ENCODE results near the gene BEND4. TPM values are rescaled to one million over a fixed set of nuclear protein-coding genes. Genes with fewer than 3 reads are reported as not detected.

The BEND4 gene
- total RNA-seq, 2 experiments from 2014 or later = 0.06 to 0.11 TPM

DNA sequence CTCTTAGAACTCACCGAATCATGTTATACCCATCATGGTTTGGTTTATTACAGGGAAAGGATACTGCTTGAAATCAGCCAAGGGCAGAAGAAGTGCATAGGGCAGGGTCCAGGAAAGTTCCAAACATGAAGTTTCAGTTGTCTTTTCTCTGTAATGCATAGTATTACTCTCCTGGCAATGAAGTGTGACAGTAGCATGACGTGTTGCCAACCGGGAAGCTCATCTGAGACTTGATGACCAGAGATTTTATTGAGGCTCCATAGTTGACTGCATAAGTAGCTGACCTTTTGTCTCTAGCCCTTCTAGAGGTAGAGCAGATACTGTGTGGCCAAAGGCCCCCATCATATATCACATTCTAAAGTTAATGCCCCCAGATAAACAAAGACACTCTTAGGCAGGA lies 72.1 kb downstream of the BEND4 start:
- no peaks in the 10 kb centered on the region for H3K27me3 Mint-ChIP-seq
- DNase-seq = no peak
- Histone ChIP-seq H3K9me3 (ENCODE audit: control insufficient read depth in 1 of 2, insufficient read depth in 1 of 2, low read length in 2 of 2) (no peaks in the 10 kb centered on the region), H3K36me3 (ENCODE audit: insufficient read depth, low read length) (peaks cover 21% of the 10 kb centered on the region), H3K4me1 (ENCODE audit: insufficient read depth, low read length) (no peaks in the 10 kb centered on the region), H3K27ac (ENCODE audit: low read depth in 1 of 2, low read length in 2 of 2) (no peak overlapping the region), H3K4me3 (ENCODE audit: low read length) (no peak overlapping the region), H3K27me3 (ENCODE audit: control insufficient read depth in 1 of 2, insufficient read depth in 2 of 2, low read length in 2 of 2) (no peaks in the 10 kb centered on the region)
- H3K36me3 Mint-ChIP-seq (ENCODE audit: low read depth) = peaks cover 52% of the 10 kb centered on the region
- ChIA-PET CTCF (no interaction called here), POLR2A (no interaction called here)
- intact Hi-C loops (cut with DNase I, micrococcal nuclease) = no loop called here
- H3K4me3 Mint-ChIP-seq = no peak overlapping the region
- H3K27ac Mint-ChIP-seq = no peak overlapping the region
- TF ChIP-seq, protein P1, sequence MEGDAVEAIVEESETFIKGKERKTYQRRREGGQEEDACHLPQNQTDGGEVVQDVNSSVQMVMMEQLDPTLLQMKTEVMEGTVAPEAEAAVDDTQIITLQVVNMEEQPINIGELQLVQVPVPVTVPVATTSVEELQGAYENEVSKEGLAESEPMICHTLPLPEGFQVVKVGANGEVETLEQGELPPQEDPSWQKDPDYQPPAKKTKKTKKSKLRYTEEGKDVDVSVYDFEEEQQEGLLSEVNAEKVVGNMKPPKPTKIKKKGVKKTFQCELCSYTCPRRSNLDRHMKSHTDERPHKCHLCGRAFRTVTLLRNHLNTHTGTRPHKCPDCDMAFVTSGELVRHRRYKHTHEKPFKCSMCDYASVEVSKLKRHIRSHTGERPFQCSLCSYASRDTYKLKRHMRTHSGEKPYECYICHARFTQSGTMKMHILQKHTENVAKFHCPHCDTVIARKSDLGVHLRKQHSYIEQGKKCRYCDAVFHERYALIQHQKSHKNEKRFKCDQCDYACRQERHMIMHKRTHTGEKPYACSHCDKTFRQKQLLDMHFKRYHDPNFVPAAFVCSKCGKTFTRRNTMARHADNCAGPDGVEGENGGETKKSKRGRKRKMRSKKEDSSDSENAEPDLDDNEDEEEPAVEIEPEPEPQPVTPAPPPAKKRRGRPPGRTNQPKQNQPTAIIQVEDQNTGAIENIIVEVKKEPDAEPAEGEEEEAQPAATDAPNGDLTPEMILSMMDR (IDR thresholded peaks at IDR 0.05) = no peak
- no peaks in the 10 kb centered on the region for H3K4me1 Mint-ChIP-seq (ENCODE audit: low read depth)
- no peak for ATAC-seq (ENCODE audit: poor library complexity)
- H3K9me3 Mint-ChIP-seq = no peaks in the 10 kb centered on the region

DNA sequence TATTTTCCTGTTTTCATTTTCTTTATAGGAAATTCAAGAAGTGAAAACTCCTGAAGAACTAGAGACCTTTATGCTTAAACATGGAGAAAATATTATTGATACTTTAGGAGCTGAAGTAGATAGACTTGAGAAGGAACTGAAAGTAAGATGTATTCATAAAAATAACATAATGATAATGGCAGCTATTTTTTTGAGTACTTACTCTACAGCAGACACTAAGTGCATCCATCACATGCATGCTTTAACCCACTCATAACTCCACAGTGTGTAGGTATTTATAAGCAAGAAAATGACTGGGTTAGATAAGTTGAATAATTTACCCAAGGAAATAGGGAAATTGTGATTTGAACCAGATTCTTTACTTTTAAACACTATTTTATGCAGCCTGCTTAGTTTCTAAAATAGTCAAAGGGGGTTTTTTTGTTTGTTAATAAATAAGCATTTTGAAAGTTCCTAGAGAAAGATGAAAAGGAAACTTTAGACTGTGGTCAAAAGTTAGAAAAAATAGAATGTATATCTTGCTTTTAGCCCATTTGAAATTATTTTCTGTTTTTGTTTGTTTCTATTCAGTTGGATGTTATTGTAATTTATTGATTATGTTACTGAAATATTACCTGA lies 74.2 kb downstream of the BEND4 start:
- Histone ChIP-seq H3K9me3 (ENCODE audit: control insufficient read depth in 1 of 2, insufficient read depth in 1 of 2, low read length in 2 of 2) (no peaks in the 10 kb centered on the region), H3K27me3 (ENCODE audit: control insufficient read depth in 1 of 2, insufficient read depth in 2 of 2, low read length in 2 of 2) (no peaks in the 10 kb centered on the region), H3K36me3 (ENCODE audit: insufficient read depth, low read length) (peaks cover 22% of the 10 kb centered on the region), H3K27ac (ENCODE audit: low read depth in 1 of 2, low read length in 2 of 2) (no peak overlapping the region), H3K4me3 (ENCODE audit: low read length) (no peak overlapping the region), H3K4me1 (ENCODE audit: insufficient read depth, low read length) (no peaks in the 10 kb centered on the region)
- Mint-ChIP-seq H3K4me1 (ENCODE audit: low read depth) (no peaks in the 10 kb centered on the region), H3K27me3 (no peaks in the 10 kb centered on the region), H3K9me3 (no peaks in the 10 kb centered on the region), H3K36me3 (ENCODE audit: low read depth) (peaks cover 57% of the 10 kb centered on the region), H3K27ac (no peak overlapping the region), H3K4me3 (no peak overlapping the region)
- intact Hi-C loops (cut with DNase I, micrococcal nuclease) = no loop called here
- TF ChIP-seq, protein P1 (IDR thresholded peaks at IDR 0.05) = no peak
- CTCF ChIA-PET = no interaction called here
- DNase-seq = no peak
- POLR2A ChIA-PET = no interaction called here
- ATAC-seq (ENCODE audit: poor library complexity) = no peak

DNA sequence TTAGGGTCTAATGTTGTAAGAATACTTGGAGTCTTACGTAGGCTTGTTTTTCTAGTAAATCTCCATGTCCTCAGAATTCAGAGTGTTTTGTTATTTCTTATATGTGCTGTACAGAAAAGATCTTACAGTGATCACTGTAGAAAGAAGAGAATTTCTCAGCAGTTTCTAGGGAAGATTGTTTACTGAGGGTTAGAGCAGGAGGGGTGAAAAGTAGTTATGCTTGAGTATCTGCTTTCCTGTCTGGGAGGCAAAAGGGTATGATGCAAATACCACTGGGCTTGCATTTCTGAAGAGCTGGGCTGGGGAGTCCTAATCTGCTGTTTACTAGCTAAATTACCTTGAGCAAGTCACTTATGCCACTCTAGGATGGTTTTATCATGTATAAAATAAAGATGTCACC lies 78.2 kb downstream of the BEND4 start:
- Mint-ChIP-seq H3K27me3 (no peaks in the 10 kb centered on the region), H3K9me3 (no peaks in the 10 kb centered on the region), H3K36me3 (ENCODE audit: low read depth) (peaks cover 72% of the 10 kb centered on the region), H3K4me1 (ENCODE audit: low read depth) (no peaks in the 10 kb centered on the region), H3K27ac (no peak overlapping the region), H3K4me3 (no peak overlapping the region)
- Histone ChIP-seq H3K4me1 (ENCODE audit: insufficient read depth, low read length) (no peaks in the 10 kb centered on the region), H3K27me3 (ENCODE audit: control insufficient read depth in 1 of 2, insufficient read depth in 2 of 2, low read length in 2 of 2) (no peaks in the 10 kb centered on the region), H3K36me3 (ENCODE audit: insufficient read depth, low read length) (peaks cover 13% of the 10 kb centered on the region), H3K4me3 (ENCODE audit: low read length) (no peak overlapping the region), H3K9me3 (ENCODE audit: control insufficient read depth in 1 of 2, insufficient read depth in 1 of 2, low read length in 2 of 2) (no peaks in the 10 kb centered on the region), H3K27ac (ENCODE audit: low read depth in 1 of 2, low read length in 2 of 2) (no peak overlapping the region)
- no peak for DNase-seq
- CTCF ChIA-PET = no interaction called here
- intact Hi-C loops (cut with DNase I, micrococcal nuclease) = no loop called here
- TF ChIP-seq, protein P1 (IDR thresholded peaks at IDR 0.05) = no peak
- POLR2A ChIA-PET = no interaction called here
- ATAC-seq (ENCODE audit: poor library complexity) = no peak
